HG02852 (cell line): ENCODE data around the gene ADAMTS7.
"Not testable (repeated sequence)": the region's sequence is repeated elsewhere in the genome, so short reads cannot be mapped to it uniquely, and the experiment has no call there.

Experiments used
- ATAC-seq: cut with Tn5 transposase; IDR thresholded peaks from one replicate; pipeline ENCODE4 v1.9.1; 2021; ENCODE audit warnings: mild to moderate bottlenecking, moderate library complexity; ENCODE audit not compliant: unreplicated experiment

The ADAMTS7 gene

GRCh38 chr15:78753751-78754535, 57.3 kb downstream of the ADAMTS7 start:
- ATAC-seq, result not testable (repeated sequence)

GRCh38 chr15:78753359-78753659, 58.0 kb downstream of the ADAMTS7 start:
- ATAC-seq, result not testable (repeated sequence)

DNA sequence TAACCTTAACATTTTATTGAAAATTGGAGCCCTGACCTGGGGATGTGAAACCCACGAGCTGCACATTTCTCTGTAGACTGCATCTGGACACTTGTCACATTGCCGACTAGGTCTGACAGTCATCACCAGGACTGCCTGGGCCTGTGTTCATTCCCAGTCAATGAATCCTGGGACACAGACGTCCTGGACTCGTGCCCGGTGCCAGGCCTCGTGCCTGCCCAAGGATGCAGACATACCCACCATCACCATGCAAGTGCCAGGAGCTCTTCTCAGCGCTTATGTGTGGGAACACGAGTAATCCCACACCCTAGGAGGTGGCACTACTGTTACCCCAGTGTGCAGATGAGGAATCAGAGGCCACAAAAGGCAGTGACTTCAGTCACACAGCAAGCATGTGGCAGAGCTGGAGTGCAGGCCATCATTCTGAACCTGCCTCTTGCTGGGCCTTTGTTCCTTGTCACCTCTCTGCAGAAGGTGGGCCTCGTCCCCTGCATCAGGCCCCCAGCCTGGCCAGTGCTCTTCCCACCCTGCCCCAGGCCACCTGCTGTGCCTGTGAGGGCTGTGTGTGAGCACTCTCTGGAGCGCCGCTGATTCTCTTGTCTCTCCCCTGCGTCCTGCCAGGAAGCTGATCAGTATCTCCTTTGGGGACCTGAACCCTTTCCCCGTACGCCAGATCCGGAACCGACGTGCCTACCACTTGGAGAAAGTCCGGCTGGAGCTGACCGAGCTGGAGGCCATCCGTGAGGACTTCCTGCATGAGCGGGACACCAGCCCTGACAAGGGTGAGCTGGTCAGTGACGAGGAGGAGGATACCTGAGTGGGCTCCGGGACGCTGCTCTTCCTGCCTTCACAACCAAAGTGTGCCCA, 58.5 kb downstream of the ADAMTS7 start:
- no peak for ATAC-seq

GRCh38 chr15:78751602-78751979, 59.7 kb downstream of the ADAMTS7 start:
- no peak for ATAC-seq

DNA sequence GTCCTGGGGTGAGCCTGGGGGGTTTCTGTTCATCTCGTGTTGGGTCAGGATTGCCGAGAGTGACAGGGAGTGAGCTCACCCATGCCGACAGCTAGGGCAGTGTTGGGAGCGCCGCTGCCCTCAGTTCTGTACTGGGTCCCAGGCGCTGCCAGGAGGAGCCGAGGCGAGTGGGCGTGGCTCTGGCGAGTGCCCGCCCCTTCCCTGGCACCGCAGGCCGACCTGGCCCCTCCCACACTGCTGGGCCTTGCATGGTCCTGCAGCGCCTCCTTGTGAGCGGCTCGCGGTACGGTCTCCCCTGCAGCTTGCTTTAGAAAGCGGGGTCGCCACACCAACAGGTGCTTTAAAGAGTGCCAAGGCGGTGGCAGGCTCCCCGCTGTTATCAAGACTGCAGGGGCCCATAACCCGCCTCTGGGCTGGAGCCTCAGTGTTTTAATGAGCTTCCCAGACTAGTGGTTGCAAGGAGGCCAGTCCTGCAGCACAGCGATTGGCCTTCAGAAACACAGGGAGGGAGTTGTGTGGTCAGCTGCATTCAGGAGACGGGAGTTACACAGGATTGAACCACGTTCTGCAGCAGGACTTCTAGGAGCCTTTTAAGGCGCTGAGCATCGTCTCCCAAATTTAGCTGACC, 60.2 kb downstream of the ADAMTS7 start:
- ATAC-seq, result peak; percentile 86

GRCh38 chr15:78750566-78750965, 60.7 kb downstream of the ADAMTS7 start:
- no peak for ATAC-seq

- no peak for ATAC-seq
Measured at GRCh38 chr15:78749831-78750230, 61.4 kb downstream of the ADAMTS7 start.

DNA sequence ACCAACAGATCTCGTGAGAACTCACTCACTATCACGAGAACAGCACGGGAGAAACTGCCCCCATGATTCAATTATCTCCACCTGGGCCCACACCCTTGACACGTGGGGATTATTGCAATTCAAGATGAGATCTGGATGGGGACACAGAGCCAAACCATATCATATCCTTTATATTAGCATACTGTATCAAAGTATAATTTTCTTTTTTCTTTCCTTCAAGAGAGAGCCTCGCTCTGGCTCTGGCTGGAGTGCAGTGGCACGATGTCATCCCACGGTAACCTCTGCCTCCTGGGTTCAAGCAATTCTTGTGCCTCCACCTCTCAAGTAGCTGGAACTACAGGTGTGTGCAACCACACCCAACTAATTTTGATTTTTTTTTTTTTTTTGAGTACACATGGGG, 63.4 kb downstream of the ADAMTS7 start:
- not testable (repeated sequence) for ATAC-seq

DNA sequence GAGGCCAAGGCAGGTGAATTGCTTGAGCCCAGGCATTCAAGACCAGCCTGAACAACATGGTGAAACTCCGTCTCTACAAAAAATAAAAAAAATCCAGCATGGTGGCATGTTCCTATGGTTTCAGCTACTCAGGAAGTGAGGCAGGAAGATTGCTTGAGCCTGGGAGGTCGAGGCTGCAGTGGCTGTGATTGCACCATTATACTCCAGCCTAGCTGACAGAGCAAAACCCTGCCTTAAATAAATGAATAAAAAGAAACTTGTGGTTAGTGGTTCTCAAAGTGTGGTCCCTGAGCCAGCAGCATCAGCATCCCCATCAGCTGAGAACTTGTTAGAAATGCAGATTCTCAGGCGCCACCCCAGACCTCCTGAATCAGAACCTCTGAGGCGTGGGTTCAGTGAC, 69.6 kb downstream of the ADAMTS7 start:
- not testable (repeated sequence) for ATAC-seq

GRCh38 chr15:78740904-78741274, 70.4 kb downstream of the ADAMTS7 start:
- no peak for ATAC-seq

DNA sequence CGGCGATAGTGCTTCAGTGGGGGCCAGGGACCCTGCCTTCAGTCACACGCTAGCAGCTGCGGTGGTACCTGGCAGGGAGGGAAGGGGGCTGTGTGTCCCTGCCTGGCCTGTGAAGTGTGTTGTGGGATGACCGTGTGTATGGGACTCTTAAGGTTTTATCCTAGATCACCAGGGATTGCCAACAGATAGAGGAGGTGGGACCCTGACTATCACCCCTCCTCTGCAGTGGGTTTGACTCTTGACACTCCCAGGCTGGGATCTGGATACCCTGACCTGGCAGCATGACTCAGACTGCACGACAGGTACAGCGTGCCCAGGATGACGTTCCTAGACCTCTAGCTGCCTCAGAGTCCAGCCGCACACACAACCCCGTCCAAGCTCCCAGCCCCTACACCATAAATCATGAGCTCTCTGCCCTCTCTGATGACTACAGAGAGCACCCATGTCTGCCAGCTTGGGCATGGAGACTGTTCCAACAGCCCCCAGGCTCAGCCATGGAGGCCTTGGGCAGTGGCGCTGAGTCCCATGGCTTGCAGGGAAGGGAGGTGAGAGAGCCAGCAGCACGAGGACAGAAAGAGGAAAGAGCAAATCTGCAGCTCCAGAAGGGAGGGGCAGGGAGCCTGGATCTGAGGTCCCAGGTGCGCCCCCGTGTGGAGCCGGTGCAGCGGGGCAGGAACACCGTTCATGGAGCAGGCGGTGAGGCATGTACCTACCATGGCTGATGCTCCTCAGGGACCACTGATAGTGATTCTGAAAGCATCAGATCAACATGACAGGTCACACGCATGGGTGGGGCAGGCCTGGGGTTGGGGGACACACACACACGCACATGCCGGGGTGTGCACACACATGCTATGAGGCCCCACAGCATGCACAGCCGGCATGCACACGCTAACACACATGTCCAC, 71.0 kb downstream of the ADAMTS7 start:
- no peak for ATAC-seq

DNA sequence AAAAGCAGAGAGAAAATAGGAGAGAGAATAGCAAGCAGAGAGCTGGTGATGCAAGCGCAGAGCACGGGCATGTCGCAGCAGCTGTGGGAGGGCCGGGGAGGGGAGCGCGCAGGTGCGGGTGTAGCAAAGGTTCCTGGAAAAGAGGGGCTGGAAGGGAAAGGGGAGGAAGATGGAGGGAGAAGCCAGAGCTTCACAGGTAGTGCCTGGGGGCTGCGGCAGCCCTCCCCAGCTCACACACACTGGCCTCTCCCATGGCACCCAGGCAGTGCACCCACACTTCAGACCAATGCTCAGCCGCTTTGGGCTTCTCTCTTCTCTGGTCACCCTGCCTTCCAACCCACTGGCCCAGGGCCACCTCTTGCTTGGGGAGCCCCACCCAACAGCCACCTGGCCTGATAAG, 72.1 kb downstream of the ADAMTS7 start:
- no peak for ATAC-seq

- not testable (repeated sequence) for ATAC-seq
Measured at GRCh38 chr15:78737931-78738558, 73.2 kb downstream of the ADAMTS7 start.

GRCh38 chr15:78737187-78737820, 74.0 kb downstream of the ADAMTS7 start:
- ATAC-seq, result no peak

DNA sequence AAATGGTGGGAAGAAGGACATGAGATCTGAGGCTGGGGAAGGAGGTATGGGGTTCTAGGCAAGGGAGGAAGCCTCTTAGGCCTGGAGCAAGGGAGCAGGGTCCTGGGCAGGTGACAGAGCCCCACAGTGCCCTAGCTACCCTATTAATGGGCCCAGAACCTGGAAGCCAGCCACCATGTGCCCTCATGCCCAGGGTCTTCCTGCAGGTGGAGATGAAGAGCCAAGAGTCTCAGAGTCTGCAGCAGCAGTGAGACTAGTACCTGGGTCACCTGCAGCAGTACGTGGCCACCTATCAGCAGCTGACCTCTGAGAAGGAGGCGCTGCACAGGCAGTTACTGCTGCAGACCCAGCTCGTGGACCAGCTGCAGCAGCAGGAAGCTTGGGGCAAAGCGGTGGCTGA, 75.0 kb downstream of the ADAMTS7 start:
- ATAC-seq, result not testable (repeated sequence)

DNA sequence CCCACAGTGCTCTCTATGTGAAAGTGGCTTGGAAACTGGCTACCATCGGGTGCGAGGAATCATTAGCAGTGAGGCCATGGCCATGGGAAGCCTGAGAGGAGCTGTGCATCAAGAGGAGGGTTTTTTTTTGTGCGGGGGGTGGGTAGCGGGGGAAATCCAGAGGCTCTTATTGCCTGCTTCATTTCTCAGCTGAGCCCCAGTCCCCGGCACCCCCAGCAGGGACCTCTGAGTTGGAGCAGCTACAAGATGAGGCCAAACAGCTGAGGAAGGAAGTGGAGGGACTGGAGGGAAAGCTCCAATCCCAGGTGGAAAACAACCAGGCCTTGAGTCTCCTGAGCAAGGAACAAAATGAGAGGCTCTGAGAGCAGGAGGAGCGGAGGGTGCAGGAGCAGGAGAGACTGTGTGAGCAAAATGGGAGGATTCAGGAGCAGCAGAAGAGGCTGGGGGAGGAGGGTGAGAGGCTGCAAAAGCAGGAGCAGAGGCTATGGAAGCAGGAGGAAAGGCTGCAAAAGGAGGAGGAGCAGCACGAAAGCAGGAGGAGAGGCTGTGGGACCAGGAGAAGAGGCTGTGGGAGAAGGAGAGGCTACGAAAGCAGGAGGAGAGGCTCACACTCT, 76.7 kb downstream of the ADAMTS7 start:
- no peak for ATAC-seq

DNA sequence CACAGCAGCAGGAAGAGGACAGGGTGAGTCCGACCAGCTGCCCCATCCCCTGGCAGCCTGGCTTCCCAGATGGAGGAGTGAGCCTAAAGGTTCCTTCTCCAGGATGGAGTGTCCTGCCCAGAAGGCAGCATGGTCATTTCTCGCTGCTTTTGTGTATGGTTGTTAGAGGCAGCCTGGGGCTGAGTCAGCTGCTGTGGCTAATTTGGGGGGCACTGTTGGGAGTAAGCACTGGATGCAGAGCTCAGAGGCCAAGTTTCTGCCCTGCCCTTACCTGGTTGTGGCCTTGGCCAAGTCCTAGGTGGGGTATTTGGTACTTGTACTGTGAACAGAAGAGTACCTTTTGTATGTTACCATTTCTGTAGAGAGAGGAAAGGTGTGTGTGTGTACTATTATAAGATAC, 78.6 kb downstream of the ADAMTS7 start:
- ATAC-seq, result no peak

GRCh38 chr15:78730955-78731354, 80.3 kb downstream of the ADAMTS7 start:
- no peak for ATAC-seq

GRCh38 chr15:78728427-78728826, 82.8 kb downstream of the ADAMTS7 start:
- not testable (repeated sequence) for ATAC-seq
